Measurements from ENCODE around the gene MTA1.

The MTA1 gene

GRCh38 chr14:105446971-105447370, 27.3 kb downstream of the MTA1 start:
- DNase-seq, result no peak

- no peak for DNase-seq
Measured at GRCh38 chr14:105447651-105448640, 28.3 kb downstream of the MTA1 start.

DNA sequence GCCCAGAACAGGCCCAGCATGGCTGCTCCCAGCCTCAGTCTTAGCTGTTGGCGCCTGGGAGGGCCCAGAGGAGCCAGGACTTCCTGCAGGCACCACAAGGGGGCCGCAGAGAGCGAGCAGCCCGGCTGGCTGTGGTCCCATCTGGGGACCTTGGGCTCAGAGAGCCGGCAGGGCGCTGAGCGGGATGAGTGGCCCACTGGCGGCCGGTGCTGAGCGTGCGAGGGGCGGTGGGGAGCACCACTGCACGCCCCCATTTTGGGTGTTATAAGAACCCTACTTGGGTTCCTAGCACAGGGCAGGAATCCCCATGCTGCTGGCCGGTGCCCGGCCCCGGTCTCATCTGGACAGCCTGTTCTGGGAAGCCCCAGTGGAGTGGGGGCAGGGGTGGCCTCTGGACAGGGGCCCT, 29.1 kb downstream of the MTA1 start:
- peak; percentile 46 to 64 (median 49) for DNase-seq

GRCh38 chr14:105449276-105450122, 29.9 kb downstream of the MTA1 start:
- no peak for DNase-seq

GRCh38 chr14:105450123-105450505, 30.5 kb downstream of the MTA1 start:
- DNase-seq, result no peak

- no peak for DNase-seq
Measured at GRCh38 chr14:105450864-105451720, 31.5 kb downstream of the MTA1 start.

DNA sequence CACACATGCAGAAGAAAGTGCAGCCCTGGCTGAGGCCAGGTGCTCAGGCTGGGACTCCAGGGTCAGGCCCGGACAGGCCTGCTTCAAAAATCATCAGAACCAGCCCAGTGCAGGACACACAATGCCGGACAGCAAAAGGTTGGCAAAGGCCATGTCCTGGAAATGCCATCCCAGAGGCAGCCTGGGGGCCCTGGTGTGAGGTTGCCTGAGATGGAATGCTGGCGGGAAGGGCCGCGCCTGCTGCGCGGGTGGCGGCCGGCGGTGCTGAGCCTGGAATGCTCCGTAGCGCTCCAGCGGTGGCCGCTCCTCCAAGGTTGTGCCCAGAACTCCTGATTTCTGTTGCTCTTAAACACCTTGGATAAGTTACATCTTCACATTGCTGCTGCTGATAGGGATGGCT, 33.3 kb downstream of the MTA1 start:
- no peak for DNase-seq

- no peak for DNase-seq
Measured at GRCh38 chr14:105453847-105454246, 34.2 kb downstream of the MTA1 start.

DNA sequence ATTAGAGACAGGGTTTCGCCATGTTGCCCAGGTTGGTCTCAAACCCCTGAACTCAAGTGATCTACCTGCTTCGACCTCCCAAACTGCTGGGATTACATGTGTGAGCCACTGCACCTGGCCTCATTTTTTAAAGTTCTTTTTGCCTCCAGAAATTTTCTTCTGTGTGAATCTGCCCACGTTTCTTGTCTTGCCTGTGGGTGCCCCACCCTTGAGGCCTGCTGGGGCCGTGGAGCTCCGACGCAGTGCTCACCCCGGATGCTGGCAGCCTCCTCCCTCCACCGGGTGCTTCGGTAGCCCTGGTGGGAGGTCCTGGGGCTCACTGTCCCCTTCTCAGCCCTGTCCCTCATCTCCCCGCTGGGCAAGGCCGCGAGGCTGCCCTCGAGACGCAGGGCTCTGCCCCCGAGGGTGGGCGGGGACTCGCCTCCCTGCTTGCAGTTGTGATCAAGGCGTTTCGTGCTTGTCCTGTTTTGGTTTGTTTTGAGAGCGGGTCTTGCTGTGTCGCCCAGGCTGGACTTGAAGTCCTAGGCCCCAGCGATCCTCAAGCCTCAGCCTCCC, 35.5 kb downstream of the MTA1 start:
- no peak for DNase-seq

- no peak for DNase-seq
Measured at GRCh38 chr14:105455766-105456660, 36.4 kb downstream of the MTA1 start.

GRCh38 chr14:105456736-105457617, 37.4 kb downstream of the MTA1 start:
- no peak for DNase-seq

- DNase-seq, result no peak
Measured at GRCh38 chr14:105458010-105458409, 38.4 kb downstream of the MTA1 start.

DNA sequence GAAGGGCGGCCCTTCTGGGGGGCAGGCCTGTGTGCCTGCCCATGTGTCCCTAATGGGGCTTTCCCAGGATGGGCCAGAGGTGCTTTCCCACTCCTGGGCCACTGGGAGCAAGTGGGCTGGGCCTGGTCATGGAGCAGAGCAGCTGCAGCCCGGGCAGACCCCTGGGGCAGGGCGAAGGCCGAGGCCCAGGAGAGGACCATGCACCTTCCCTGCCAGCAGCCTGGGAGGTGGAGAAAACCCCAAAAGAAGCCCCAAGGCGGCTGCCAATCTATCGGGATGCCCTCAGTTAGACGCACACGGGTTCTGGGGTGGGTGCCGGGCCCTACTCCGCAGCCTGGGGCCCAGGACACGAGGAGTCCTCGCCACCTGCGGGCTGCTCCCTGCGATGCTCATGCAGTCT, 38.9 kb downstream of the MTA1 start:
- no peak for DNase-seq

DNA sequence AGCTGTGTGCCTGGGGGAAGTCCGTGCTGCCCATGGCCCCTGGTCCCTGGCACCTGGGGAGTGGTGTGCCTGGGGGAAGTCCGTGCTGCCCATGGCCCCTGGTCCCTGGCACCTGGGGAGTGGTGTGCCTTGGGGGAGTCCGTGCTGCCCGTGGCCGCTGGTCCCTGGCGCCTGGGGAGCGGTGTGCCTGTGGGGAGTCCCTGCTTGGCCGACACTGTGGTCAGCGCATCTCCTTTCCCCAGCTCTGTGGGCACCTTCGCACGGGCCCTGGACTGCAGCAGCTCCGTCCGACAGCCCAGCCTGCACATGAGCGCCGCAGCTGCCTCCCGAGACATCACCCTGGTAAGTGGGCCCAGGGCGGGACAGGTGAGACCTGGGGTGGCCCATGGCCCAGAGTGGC, 40.5 kb downstream of the MTA1 start:
- DNase-seq, result no peak

- no peak for DNase-seq
Measured at GRCh38 chr14:105460616-105461015, 41.0 kb downstream of the MTA1 start.

DNA sequence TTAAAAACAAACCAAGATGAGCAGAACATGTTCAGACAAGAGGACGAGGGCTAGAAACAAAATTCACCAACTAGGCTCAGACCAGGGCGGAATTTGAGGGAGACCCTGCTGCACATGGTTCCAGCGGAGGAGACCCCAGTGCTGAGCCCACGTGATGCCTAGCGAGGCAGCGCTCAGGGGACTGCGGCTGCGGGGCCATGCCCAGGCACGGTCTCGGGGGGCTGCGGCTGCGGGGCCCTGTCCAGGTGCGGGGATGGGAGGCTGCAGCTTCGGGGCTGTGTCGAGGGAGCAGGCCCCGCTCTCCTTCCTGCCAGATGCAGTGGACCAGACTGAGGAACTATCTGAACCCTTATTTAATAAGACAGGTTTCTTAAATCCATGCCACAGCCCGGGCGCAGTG, 42.3 kb downstream of the MTA1 start:
- DNase-seq, result no peak

GRCh38 chr14:105464501-105464900, 44.9 kb downstream of the MTA1 start:
- no peak for DNase-seq

- no peak for DNase-seq
Measured at GRCh38 chr14:105465209-105466031, 45.8 kb downstream of the MTA1 start.

- no peak for DNase-seq
Measured at GRCh38 chr14:105466531-105467248, 47.1 kb downstream of the MTA1 start.

Measured in T-helper 2 cell (primary cell).